K562 (cell line): ENCODE measurements around the gene PPP1R13L. TPM values are rescaled to one million over a fixed set of nuclear protein-coding genes. Genes with fewer than 3 reads are reported as not detected.

Source experiments
- C11orf30 ChIP-seq: fragments of 450-650 bp; IDR thresholded peaks from 2 replicates; pipeline ENCODE4 v1.6.1; 2016; ENCODE audit warnings: low read depth, mild to moderate bottlenecking
- CBFA2T3 ChIP-seq: fragments of 450-650 bp; IDR thresholded peaks from 2 replicates; pipeline ENCODE4 v1.6.1; 2017
- IRF2 ChIP-seq: sonication (generic); formaldehyde crosslinking; IDR thresholded peaks from 2 replicates; pipeline ENCODE4 v1.8.1; 2022; ENCODE audit warnings: mild to moderate bottlenecking, missing genetic modification reagents
- JUND ChIP-seq, 2 experiments: IDR thresholded peaks; 2 replicates in 1 of 2; 3 replicates in 1 of 2; pipeline ENCODE4 v1.6.1; 2011; ENCODE audit warnings: borderline replicate concordance in 2 of 2, low read depth in 2 of 2, low read length in 2 of 2, improper control_type of control experiment in 1 of 2, missing biosample characterization in 1 of 2, missing genetic modification characterization in 1 of 2, missing genetic modification reagents in 1 of 2
- KLF1 ChIP-seq: fragments of 450-650 bp; IDR thresholded peaks from 2 replicates; pipeline ENCODE4 v1.6.1; 2016; ENCODE audit warnings: missing genetic modification characterization, missing compliant biosample characterization
- NBN ChIP-seq: fragments of 450-650 bp; IDR thresholded peaks from 2 replicates; pipeline ENCODE4 v1.6.1; 2016; ENCODE audit warnings: low read depth, mild to moderate bottlenecking
- NKRF ChIP-seq: fragments of 450-650 bp; IDR thresholded peaks from 2 replicates; pipeline ENCODE4 v1.6.1; 2016; ENCODE audit warnings: borderline replicate concordance
- NR1H2 ChIP-seq: sonication (generic); formaldehyde crosslinking; IDR thresholded peaks from 2 replicates; pipeline ENCODE4 v1.4.0; 2020; ENCODE audit warnings: mild to moderate bottlenecking, missing genetic modification reagents
- NRF1 ChIP-seq, 2 experiments: fragments of 450-650 bp; IDR thresholded peaks in 1 of 2; conservative IDR thresholded peaks in 1 of 2; 2 replicates each; pipeline ENCODE4 v1.6.1; 2014; ENCODE audit warnings: mild to moderate bottlenecking in 2 of 2
- RBM15 ChIP-seq: fragments of 200-400 bp; formaldehyde crosslinking; IDR thresholded peaks from 2 replicates; pipeline ENCODE4 v1.6.1; 2018; ENCODE audit warnings: mild to moderate bottlenecking, low read length, moderate library complexity; ENCODE audit not compliant: insufficient read depth
- TRIM28 ChIP-seq: fragments of 450-650 bp; IDR thresholded peaks from 2 replicates; pipeline ENCODE4 v1.6.1; 2017
- XRCC4 ChIP-seq: IDR thresholded peaks from one replicate; pipeline ENCODE4 v1.6.1; 2011; ENCODE audit not compliant: insufficient read depth, insufficient read length; ENCODE audit errors: extremely low read depth
- ZFP91 ChIP-seq: sonication (generic); formaldehyde crosslinking; IDR thresholded peaks from 2 replicates; pipeline ENCODE4 v1.8.0; 2022; ENCODE audit warnings: mild to moderate bottlenecking, missing genetic modification reagents
- ZNF655 ChIP-seq: fragments of 250-450 bp; sonication (Bioruptor Pico); IDR thresholded peaks from 2 replicates; pipeline ENCODE4 v1.5.0; 2021
- polyA plus RNA-seq, 8 experiments: library from polyadenylated mRNA; depleted of rRNA in 4 of 8; stranded (reverse) in 5 of 8; unstranded in 3 of 8; fragments of >200 nt; fragmentation: Nextera tagmentation in 2 of 8; fragmentation: Illumina TruSeq in 1 of 8; extraction: Ambion mirVana in 2 of 8; extraction: Trizol in 1 of 8; gene quantifications; 2 replicates each; pipeline versions ENCODE4 v1.2.1 to v1.2.3, GENCODE V29; 2011 to 2014; ENCODE audit warnings: inconsistent platforms in 1 of 8, missing spikeins in 1 of 8
- total RNA-seq, 7 experiments: library from RNA; depleted of rRNA in 6 of 7; stranded (reverse); fragments of >200 nt in 6 of 7; fragmentation: Illumina TruSeq in 2 of 7; extraction: Trizol in 2 of 7; gene quantifications; 2 replicates each; pipeline versions ENCODE4 v1.2.1 to v1.2.3, GENCODE V29; 2011 to 2021; ENCODE audit warnings: low replicate concordance in 1 of 7
- TF ChIP-seq, protein P1 (sequence below): fragments of 450-650 bp; conservative IDR thresholded peaks from 2 replicates; pipeline ENCODE4 v1.6.1; 2016; ENCODE audit warnings: missing genetic modification characterization, low read depth, mild to moderate bottlenecking, missing compliant biosample characterization, moderate library complexity
- TF ChIP-seq, protein P2 (sequence below): sonication (generic); formaldehyde crosslinking; IDR thresholded peaks from 2 replicates; pipeline ENCODE4 v1.8.1; 2022; ENCODE audit warnings: missing genetic modification reagents
- TF ChIP-seq, protein P3 (sequence below): fragments of 200-800 bp; sonication (Bioruptor generic); IDR thresholded peaks from 2 replicates; pipeline ENCODE4 v1.6.1; 2017; ENCODE audit warnings: missing genetic modification characterization, missing compliant biosample characterization

PPP1R13L gene
- total and polyA plus RNA-seq, 9 of the 15 experiments (the other 6 are each of a cell fraction or from before 2014, with no cell fraction given), result 0.32 to 6.7 (median 2.0) TPM

GRCh38 chr19:45442778-45443461 is 38.1 kb upstream of the PPP1R13L start (continued):
- TF ChIP-seq, protein P1, sequence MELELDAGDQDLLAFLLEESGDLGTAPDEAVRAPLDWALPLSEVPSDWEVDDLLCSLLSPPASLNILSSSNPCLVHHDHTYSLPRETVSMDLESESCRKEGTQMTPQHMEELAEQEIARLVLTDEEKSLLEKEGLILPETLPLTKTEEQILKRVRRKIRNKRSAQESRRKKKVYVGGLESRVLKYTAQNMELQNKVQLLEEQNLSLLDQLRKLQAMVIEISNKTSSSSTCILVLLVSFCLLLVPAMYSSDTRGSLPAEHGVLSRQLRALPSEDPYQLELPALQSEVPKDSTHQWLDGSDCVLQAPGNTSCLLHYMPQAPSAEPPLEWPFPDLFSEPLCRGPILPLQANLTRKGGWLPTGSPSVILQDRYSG (tag), result no peak
- TF ChIP-seq NR1H2, result no peak
- TF ChIP-seq NKRF, result peak; percentile 19; the same call in 1 of the 2 replicates
- peak; percentile 65; the same call in 1 of the 2 replicates for TF ChIP-seq KLF1 (tag)
- no peak for TF ChIP-seq IRF2 (CRISPR knock-in tag)
- peak; percentile 56 for TF ChIP-seq C11orf30
- peak; percentile 81 for TF ChIP-seq CBFA2T3
- peak; percentile 3 to 16; a peak in 1 of 4 replicates for TF ChIP-seq NRF1 (conservative IDR thresholded peaks at IDR 0.05 in 1 of 2, IDR thresholded peaks at IDR 0.05 in 1 of 2)
- no peak for TF ChIP-seq ZNF655 (CRISPR knock-in tag)
- TF ChIP-seq, protein P2, sequence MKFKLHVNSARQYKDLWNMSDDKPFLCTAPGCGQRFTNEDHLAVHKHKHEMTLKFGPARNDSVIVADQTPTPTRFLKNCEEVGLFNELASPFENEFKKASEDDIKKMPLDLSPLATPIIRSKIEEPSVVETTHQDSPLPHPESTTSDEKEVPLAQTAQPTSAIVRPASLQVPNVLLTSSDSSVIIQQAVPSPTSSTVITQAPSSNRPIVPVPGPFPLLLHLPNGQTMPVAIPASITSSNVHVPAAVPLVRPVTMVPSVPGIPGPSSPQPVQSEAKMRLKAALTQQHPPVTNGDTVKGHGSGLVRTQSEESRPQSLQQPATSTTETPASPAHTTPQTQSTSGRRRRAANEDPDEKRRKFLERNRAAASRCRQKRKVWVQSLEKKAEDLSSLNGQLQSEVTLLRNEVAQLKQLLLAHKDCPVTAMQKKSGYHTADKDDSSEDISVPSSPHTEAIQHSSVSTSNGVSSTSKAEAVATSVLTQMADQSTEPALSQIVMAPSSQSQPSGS (CRISPR knock-in tag), result no peak
- no peak for TF ChIP-seq RBM15
- 0 out of 2 replicates have a peak, but pooled peaks have one; percentile 8 for TF ChIP-seq ZFP91 (CRISPR knock-in tag)
- no peak for TF ChIP-seq NBN
- TF ChIP-seq JUND (IDR thresholded peaks at IDR 0.05; ENCODE audit: borderline replicate concordance, low read depth, low read length), result peak; percentile 89
- peak; percentile 81; the same call in 2 of the 3 replicates for TF ChIP-seq JUND (tag; IDR thresholded peaks at IDR 0.05; ENCODE audit: borderline replicate concordance, low read depth, low read length)
- TF ChIP-seq, protein P3, sequence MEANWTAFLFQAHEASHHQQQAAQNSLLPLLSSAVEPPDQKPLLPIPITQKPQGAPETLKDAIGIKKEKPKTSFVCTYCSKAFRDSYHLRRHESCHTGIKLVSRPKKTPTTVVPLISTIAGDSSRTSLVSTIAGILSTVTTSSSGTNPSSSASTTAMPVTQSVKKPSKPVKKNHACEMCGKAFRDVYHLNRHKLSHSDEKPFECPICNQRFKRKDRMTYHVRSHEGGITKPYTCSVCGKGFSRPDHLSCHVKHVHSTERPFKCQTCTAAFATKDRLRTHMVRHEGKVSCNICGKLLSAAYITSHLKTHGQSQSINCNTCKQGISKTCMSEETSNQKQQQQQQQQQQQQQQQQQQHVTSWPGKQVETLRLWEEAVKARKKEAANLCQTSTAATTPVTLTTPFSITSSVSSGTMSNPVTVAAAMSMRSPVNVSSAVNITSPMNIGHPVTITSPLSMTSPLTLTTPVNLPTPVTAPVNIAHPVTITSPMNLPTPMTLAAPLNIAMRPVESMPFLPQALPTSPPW (CRISPR knock-in tag), result peak; percentile 91
- no peak for TF ChIP-seq XRCC4
- peak; percentile 25; the same call in 1 of the 2 replicates for TF ChIP-seq TRIM28
